Keratinocyte (primary cell): Measurements from ENCODE around the gene FARP1. TPM values are rescaled to one million over a fixed set of nuclear protein-coding genes. Genes with fewer than 3 reads are reported as not detected.

Experiments used
- DNase-seq: peaks from one replicate; pipeline ENCODE4 v3.0.0-alpha.2; 2011; ENCODE audit warnings: low read depth, missing footprints, low spot score
- FAIRE-seq: peaks from 2 replicates; lab custom pipeline; 2011; peaks lifted over from hg19 to GRCh38; lab: Jason Lieb, UNC
- H2AFZ ChIP-seq: 2 replicates; pipeline ENCODE4 v1.6.0; 2012; ENCODE audit warnings: low read length, control low read depth, inconsistent platforms; ENCODE audit not compliant: control insufficient read depth
- H3K27ac ChIP-seq: 2 replicates; pipeline ENCODE4 v1.5.1; 2011; ENCODE audit warnings: low read length; ENCODE audit not compliant: control insufficient read depth, insufficient read depth
- H3K27me3 ChIP-seq: 3 replicates; pipeline ENCODE4 v1.6.0; 2011; ENCODE audit warnings: low read length; ENCODE audit not compliant: control insufficient read depth, insufficient read depth; ENCODE audit errors: extremely low read depth
- H3K36me3 ChIP-seq, 2 experiments: 2 replicates in 1 of 2; 3 replicates in 1 of 2; pipeline ENCODE4 v1.5.1; 2011; ENCODE audit warnings: low read length in 2 of 2, mild to moderate bottlenecking in 1 of 2; ENCODE audit not compliant: control insufficient read depth in 2 of 2, insufficient read depth in 2 of 2; ENCODE audit errors: extremely low read depth in 1 of 2
- H3K4me1 ChIP-seq: 3 replicates; pipeline ENCODE4 v1.5.1; 2011; ENCODE audit warnings: low read length; ENCODE audit not compliant: control insufficient read depth, insufficient read depth; ENCODE audit errors: extremely low read depth
- H3K4me2 ChIP-seq: 3 replicates; pipeline ENCODE4 v1.6.0; 2011; ENCODE audit warnings: low read depth, low read length; ENCODE audit not compliant: control insufficient read depth, insufficient read depth; ENCODE audit errors: extremely low read depth
- H3K4me3 ChIP-seq, 3 experiments: fragments of 200-600 bp in 1 of 3; sonication (generic) in 1 of 3; 2 replicates in 2 of 3; 3 replicates in 1 of 3; pipeline ENCODE4 v1.5.1; 2011 to 2016; ENCODE audit warnings: low read length in 3 of 3, mild to moderate bottlenecking in 3 of 3, control low read depth in 2 of 3, inconsistent platforms in 1 of 3, low read depth in 1 of 3, mixed read lengths in 1 of 3, mixed run types in 1 of 3, moderate library complexity in 1 of 3; ENCODE audit not compliant: control insufficient read depth in 2 of 3, insufficient read depth in 2 of 3; ENCODE audit errors: extremely low read depth in 1 of 3
- H3K79me2 ChIP-seq: 2 replicates; pipeline ENCODE4 v1.6.0; 2012; ENCODE audit warnings: low read length; ENCODE audit not compliant: control insufficient read depth, insufficient read depth
- H3K9ac ChIP-seq: 3 replicates; pipeline ENCODE4 v1.6.0; 2011; ENCODE audit warnings: low read length; ENCODE audit not compliant: control insufficient read depth, insufficient read depth; ENCODE audit errors: extremely low read depth
- H3K9me1 ChIP-seq: 3 replicates; pipeline ENCODE4 v1.6.0; 2011; ENCODE audit warnings: low read length; ENCODE audit not compliant: control insufficient read depth, insufficient read depth; ENCODE audit errors: extremely low read depth
- H3K9me3 ChIP-seq: 2 replicates; pipeline ENCODE4 v1.5.1; 2012; ENCODE audit warnings: low read depth, low read length; ENCODE audit not compliant: control insufficient read depth
- H4K20me1 ChIP-seq: 3 replicates; pipeline ENCODE4 v1.6.0; 2011; ENCODE audit warnings: low read length; ENCODE audit not compliant: control insufficient read depth, insufficient read depth; ENCODE audit errors: extremely low read depth
- EZH2 ChIP-seq: IDR thresholded peaks from one replicate; pipeline ENCODE4 v1.6.1; 2012; ENCODE audit warnings: inconsistent platforms, mild to moderate bottlenecking, low read length, moderate library complexity
- dilution Hi-C: fragments of 300-500 bp; cut with MboI; formaldehyde crosslinking; loops from one replicate; pipeline ENCODE4 v1.7.0; 2020; ENCODE audit warnings: low sequenced_read_pairs; ENCODE audit not compliant: extremely low pct_ligation_motif_present
- polyA plus RNA-seq, 5 experiments: library from polyadenylated mRNA; depleted of rRNA in 3 of 5; stranded (reverse) in 3 of 5; stranded (forward) in 1 of 5; unstranded in 1 of 5; fragments of >200 nt; gene quantifications; 1 replicate in 1 of 5; 2 replicates in 3 of 5; 3 replicates in 1 of 5; pipeline versions ENCODE4 v1.2.1 to v1.2.3, GENCODE V29; 2011 to 2012; ENCODE audit warnings: missing spikeins in 2 of 5, low read depth in 1 of 5, low replicate concordance in 1 of 5
- TF ChIP-seq, protein P1 (sequence below), 3 experiments: IDR thresholded peaks in 1 of 3; conservative IDR thresholded peaks in 1 of 3; optimal IDR thresholded peaks in 1 of 3; 2 replicates in 2 of 3; 3 replicates in 1 of 3; pipeline versions ENCODE3 to v1.5.1; 2011; ENCODE audit warnings: low read length in 3 of 3, mild to moderate bottlenecking in 3 of 3, moderate library complexity in 2 of 3, control low read depth in 1 of 3, inconsistent platforms in 1 of 3; ENCODE audit not compliant: insufficient read depth in 2 of 3; ENCODE audit errors: extremely low read depth in 1 of 3

FARP1 gene
- polyA plus RNA-seq, 1 donor (not counting 4 experiments of a cell fraction or from before 2014, with no cell fraction given), result 10.3 TPM

DNA sequence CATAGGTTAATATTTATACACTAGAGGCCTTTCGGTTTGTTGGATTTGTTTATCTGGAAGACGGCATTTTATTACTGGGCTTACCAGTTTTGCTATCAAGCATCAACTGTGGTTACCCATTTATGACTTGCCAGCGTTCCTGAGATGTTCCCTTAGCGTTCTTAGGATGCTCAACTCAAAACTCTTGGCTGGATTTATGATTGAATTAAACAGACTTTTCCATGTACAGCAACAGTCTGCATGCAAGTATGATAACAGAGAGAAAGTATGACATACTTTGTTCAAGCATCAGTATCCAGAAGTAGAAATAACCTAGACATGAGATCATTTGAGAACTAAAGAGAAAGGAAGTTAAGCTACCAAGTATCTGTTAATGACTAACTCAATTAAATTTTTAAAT, 64.1 kb downstream of the FARP1 start:
- H3K79me2 ChIP-seq, result no peaks in the 10 kb centered on the region
- dilution Hi-C loops, result no loop called here
- H3K9me1 ChIP-seq, result no peaks in the 10 kb centered on the region
- no peak for DNase-seq
- H4K20me1 ChIP-seq, result no peaks in the 10 kb centered on the region
- H3K4me3 ChIP-seq, result no peak overlapping the region
- H3K4me1 ChIP-seq, result no peaks in the 10 kb centered on the region
- no peak overlapping the region for H3K27ac ChIP-seq
- no peaks in the 10 kb centered on the region for H3K36me3 ChIP-seq
- H3K9me3 ChIP-seq, result peaks cover 2% of the 10 kb centered on the region
- H3K27me3 ChIP-seq, result no peaks in the 10 kb centered on the region
- H3K9ac ChIP-seq, result no peak overlapping the region
- no peak overlapping the region for H2AFZ ChIP-seq
- TF ChIP-seq, protein P1, sequence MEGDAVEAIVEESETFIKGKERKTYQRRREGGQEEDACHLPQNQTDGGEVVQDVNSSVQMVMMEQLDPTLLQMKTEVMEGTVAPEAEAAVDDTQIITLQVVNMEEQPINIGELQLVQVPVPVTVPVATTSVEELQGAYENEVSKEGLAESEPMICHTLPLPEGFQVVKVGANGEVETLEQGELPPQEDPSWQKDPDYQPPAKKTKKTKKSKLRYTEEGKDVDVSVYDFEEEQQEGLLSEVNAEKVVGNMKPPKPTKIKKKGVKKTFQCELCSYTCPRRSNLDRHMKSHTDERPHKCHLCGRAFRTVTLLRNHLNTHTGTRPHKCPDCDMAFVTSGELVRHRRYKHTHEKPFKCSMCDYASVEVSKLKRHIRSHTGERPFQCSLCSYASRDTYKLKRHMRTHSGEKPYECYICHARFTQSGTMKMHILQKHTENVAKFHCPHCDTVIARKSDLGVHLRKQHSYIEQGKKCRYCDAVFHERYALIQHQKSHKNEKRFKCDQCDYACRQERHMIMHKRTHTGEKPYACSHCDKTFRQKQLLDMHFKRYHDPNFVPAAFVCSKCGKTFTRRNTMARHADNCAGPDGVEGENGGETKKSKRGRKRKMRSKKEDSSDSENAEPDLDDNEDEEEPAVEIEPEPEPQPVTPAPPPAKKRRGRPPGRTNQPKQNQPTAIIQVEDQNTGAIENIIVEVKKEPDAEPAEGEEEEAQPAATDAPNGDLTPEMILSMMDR (optimal IDR thresholded peaks at IDR 0.05 in 1 of 3, IDR thresholded peaks at IDR 0.05 in 1 of 3, conservative IDR thresholded peaks at IDR 0.05 in 1 of 3; ENCODE audit: extremely low read depth in 1 of 3, insufficient read depth in 2 of 3, low read length in 3 of 3), result no peak
- no peak overlapping the region for H3K4me2 ChIP-seq
- no peak for FAIRE-seq

DNA sequence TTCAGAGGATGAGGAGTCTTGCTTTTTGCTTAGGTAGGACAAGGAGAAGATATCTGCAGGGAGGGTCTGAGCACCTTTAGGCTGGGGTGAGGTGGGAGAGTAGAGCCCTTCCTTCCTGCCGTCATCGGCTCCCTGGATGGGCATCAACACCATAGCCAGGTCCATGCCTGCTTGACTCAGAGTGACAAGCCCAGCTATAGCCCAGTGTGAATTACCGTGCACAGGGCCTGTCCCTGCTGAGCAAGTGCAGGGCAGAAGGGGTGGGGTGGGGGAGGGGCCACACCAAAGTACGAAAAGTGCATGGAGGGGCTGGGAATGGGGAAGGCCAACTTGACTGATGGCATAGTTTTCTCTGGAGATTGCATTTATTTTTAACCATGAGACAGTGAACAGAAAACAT, 64.5 kb downstream of the FARP1 start:
- Histone ChIP-seq H3K9me3 (peaks cover 2% of the 10 kb centered on the region), H3K9ac (no peak overlapping the region), H3K4me1 (no peaks in the 10 kb centered on the region), H2AFZ (no peak overlapping the region), H3K79me2 (no peaks in the 10 kb centered on the region), H3K27ac (no peak overlapping the region), H3K9me1 (no peaks in the 10 kb centered on the region), H4K20me1 (no peaks in the 10 kb centered on the region), H3K4me2 (no peak overlapping the region), H3K36me3 (no peaks in the 10 kb centered on the region), H3K4me3 (no peak overlapping the region), H3K27me3 (no peaks in the 10 kb centered on the region)
- FAIRE-seq, result no peak
- dilution Hi-C loops, result no loop called here
- DNase-seq, result no peak
- TF ChIP-seq, protein P1 (optimal IDR thresholded peaks at IDR 0.05 in 1 of 3, IDR thresholded peaks at IDR 0.05 in 1 of 3, conservative IDR thresholded peaks at IDR 0.05 in 1 of 3; ENCODE audit: extremely low read depth in 1 of 3, insufficient read depth in 2 of 3, low read length in 3 of 3), result no peak
- TF ChIP-seq EZH2, result no peak
